Testis (tissue), 2 donors: ENCODE results near the gene CAMKMT.

ENCODE experiments used
- POLR2A ChIP-seq: fragments of 450-650 bp; IDR thresholded peaks from one replicate; pipeline ENCODE4 v1.6.1; 2017; ENCODE audit warnings: antibody characterized with exemption, mild to moderate bottlenecking, moderate library complexity
- TF ChIP-seq, protein P1 (sequence below), 3 experiments: fragments of 450-650 bp in 2 of 3; fragments of 200-600 bp in 1 of 3; sonication (generic) in 1 of 3; IDR thresholded peaks; one replicate each; pipeline ENCODE4 v1.5.1; 2016 to 2019; ENCODE audit warnings: antibody characterized with exemption in 3 of 3, mild to moderate bottlenecking in 2 of 3, moderate library complexity in 1 of 3

GRCh38 chr2:44347526-44347925 is 14.2 kb upstream of the CAMKMT start:
- TF ChIP-seq, protein P1, sequence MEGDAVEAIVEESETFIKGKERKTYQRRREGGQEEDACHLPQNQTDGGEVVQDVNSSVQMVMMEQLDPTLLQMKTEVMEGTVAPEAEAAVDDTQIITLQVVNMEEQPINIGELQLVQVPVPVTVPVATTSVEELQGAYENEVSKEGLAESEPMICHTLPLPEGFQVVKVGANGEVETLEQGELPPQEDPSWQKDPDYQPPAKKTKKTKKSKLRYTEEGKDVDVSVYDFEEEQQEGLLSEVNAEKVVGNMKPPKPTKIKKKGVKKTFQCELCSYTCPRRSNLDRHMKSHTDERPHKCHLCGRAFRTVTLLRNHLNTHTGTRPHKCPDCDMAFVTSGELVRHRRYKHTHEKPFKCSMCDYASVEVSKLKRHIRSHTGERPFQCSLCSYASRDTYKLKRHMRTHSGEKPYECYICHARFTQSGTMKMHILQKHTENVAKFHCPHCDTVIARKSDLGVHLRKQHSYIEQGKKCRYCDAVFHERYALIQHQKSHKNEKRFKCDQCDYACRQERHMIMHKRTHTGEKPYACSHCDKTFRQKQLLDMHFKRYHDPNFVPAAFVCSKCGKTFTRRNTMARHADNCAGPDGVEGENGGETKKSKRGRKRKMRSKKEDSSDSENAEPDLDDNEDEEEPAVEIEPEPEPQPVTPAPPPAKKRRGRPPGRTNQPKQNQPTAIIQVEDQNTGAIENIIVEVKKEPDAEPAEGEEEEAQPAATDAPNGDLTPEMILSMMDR (IDR thresholded peaks at IDR 0.05), result no peak
- no peak for TF ChIP-seq POLR2A
